HEK293 (cell line): ENCODE data around the gene NAIF1.

Experiments
- CTCF ChIP-seq: fragments of 450-650 bp; formaldehyde crosslinking; IDR thresholded peaks from 2 replicates; pipeline ENCODE4 v1.5.1; 2016; ENCODE audit warnings: missing biosample characterization, missing genetic modification characterization
- YY1 ChIP-seq: fragments of 450-650 bp; formaldehyde crosslinking; IDR thresholded peaks from 2 replicates; pipeline ENCODE4 v1.5.1; 2018; ENCODE audit warnings: missing biosample characterization, missing genetic modification characterization
- ZBTB11 ChIP-seq: fragments of 450-650 bp; formaldehyde crosslinking; conservative IDR thresholded peaks from 2 replicates; pipeline ENCODE4 v1.5.1; 2016; ENCODE audit warnings: low read depth, missing biosample characterization, missing genetic modification characterization
- ZBTB6 ChIP-seq: fragments of 450-650 bp; formaldehyde crosslinking; IDR thresholded peaks from 2 replicates; pipeline ENCODE4 v1.5.1; 2017; ENCODE audit warnings: missing biosample characterization, missing genetic modification characterization
- ZFP3 ChIP-seq: fragments of 450-650 bp; formaldehyde crosslinking; IDR thresholded peaks from 2 replicates; pipeline ENCODE4 v1.5.1; 2016; ENCODE audit warnings: low read depth, missing biosample characterization, missing genetic modification characterization
- ZFP37 ChIP-seq: fragments of 450-650 bp; formaldehyde crosslinking; IDR thresholded peaks from 2 replicates; pipeline ENCODE4 v1.5.1; 2016; ENCODE audit warnings: missing biosample characterization, missing genetic modification characterization
- ZNF274 ChIP-seq, 2 experiments: fragments of 200-500 bp in 1 of 2; fragments of 450-650 bp in 1 of 2; sonication (Bioruptor generic) in 1 of 2; formaldehyde crosslinking in 1 of 2; IDR thresholded peaks; 2 replicates each; pipeline versions ENCODE4 v1.5.1 to v1.6.1; 2014 to 2016; ENCODE audit warnings: borderline replicate concordance in 1 of 2, inconsistent platforms in 1 of 2, low read length in 1 of 2, missing biosample characterization in 1 of 2, missing genetic modification characterization in 1 of 2
- ZNF530 ChIP-seq: fragments of 450-650 bp; formaldehyde crosslinking; IDR thresholded peaks from 2 replicates; pipeline ENCODE4 v1.5.1; 2016; ENCODE audit warnings: low read depth, missing biosample characterization, missing genetic modification characterization
- TF ChIP-seq, protein P1 (sequence below): fragments of 450-650 bp; formaldehyde crosslinking; IDR thresholded peaks from 2 replicates; pipeline ENCODE4 v1.5.1; 2016; ENCODE audit warnings: missing biosample characterization, missing genetic modification characterization
- TF ChIP-seq, protein P2 (sequence below): fragments of 450-650 bp; formaldehyde crosslinking; conservative IDR thresholded peaks from 2 replicates; pipeline ENCODE4 v1.5.1; 2016; ENCODE audit warnings: low read depth, missing biosample characterization, missing genetic modification characterization
- TF ChIP-seq, protein P3 (sequence below): fragments of 450-650 bp; formaldehyde crosslinking; IDR thresholded peaks from 2 replicates; pipeline ENCODE4 v1.5.1; 2016; ENCODE audit warnings: missing biosample characterization, missing genetic modification characterization

GRCh38 chr9:128101690-128102089 lies 34.6 kb upstream of the NAIF1 start:
- TF ChIP-seq CTCF (tag by site-specific recombination): no peak
- TF ChIP-seq, protein P1, sequence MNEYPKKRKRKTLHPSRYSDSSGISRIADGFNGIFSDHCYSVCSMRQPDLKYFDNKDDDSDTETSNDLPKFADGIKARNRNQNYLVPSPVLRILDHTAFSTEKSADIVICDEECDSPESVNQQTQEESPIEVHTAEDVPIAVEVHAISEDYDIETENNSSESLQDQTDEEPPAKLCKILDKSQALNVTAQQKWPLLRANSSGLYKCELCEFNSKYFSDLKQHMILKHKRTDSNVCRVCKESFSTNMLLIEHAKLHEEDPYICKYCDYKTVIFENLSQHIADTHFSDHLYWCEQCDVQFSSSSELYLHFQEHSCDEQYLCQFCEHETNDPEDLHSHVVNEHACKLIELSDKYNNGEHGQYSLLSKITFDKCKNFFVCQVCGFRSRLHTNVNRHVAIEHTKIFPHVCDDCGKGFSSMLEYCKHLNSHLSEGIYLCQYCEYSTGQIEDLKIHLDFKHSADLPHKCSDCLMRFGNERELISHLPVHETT: no peak
- no peak for TF ChIP-seq ZNF274 (IDR thresholded peaks at IDR 0.05; ENCODE audit: low read length)
- no peak for TF ChIP-seq ZNF274 (tag by site-specific recombination; IDR thresholded peaks at IDR 0.05; ENCODE audit: borderline replicate concordance)
- TF ChIP-seq ZBTB11 (tag by site-specific recombination): no peak
- TF ChIP-seq YY1 (tag by site-specific recombination): no peak
- no peak for TF ChIP-seq ZNF530 (tag by site-specific recombination)
- TF ChIP-seq ZFP3: no peak
- no peak for TF ChIP-seq ZBTB6 (tag by site-specific recombination)
- TF ChIP-seq, protein P2, sequence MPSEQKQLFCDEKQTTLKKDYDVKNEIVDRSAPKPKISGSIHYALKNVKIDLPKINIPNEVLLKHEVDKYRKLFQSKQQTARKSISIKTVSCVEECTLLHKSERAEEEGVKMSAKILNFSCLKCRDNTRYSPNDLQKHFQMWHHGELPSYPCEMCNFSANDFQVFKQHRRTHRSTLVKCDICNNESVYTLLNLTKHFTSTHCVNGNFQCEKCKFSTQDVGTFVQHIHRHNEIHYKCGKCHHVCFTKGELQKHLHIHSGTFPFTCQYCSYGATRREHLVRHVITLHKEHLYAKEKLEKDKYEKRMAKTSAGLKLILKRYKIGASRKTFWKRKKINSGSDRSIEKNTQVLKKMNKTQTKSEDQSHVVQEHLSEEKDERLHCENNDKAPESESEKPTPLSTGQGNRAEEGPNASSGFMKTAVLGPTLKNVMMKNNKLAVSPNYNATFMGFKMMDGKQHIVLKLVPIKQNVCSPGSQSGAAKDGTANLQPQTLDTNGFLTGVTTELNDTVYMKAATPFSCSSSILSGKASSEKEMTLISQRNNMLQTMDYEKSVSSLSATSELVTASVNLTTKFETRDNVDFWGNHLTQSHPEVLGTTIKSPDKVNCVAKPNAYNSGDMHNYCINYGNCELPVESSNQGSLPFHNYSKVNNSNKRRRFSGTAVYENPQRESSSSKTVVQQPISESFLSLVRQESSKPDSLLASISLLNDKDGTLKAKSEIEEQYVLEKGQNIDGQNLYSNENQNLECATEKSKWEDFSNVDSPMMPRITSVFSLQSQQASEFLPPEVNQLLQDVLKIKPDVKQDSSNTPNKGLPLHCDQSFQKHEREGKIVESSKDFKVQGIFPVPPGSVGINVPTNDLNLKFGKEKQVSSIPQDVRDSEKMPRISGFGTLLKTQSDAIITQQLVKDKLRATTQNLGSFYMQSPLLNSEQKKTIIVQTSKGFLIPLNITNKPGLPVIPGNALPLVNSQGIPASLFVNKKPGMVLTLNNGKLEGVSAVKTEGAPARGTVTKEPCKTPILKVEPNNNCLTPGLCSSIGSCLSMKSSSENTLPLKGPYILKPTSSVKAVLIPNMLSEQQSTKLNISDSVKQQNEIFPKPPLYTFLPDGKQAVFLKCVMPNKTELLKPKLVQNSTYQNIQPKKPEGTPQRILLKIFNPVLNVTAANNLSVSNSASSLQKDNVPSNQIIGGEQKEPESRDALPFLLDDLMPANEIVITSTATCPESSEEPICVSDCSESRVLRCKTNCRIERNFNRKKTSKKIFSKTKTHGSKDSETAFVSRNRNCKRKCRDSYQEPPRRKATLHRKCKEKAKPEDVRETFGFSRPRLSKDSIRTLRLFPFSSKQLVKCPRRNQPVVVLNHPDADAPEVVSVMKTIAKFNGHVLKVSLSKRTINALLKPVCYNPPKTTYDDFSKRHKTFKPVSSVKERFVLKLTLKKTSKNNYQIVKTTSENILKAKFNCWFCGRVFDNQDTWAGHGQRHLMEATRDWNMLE (tag by site-specific recombination): no peak
- no peak for TF ChIP-seq ZFP37 (tag by site-specific recombination)
- TF ChIP-seq, protein P3, sequence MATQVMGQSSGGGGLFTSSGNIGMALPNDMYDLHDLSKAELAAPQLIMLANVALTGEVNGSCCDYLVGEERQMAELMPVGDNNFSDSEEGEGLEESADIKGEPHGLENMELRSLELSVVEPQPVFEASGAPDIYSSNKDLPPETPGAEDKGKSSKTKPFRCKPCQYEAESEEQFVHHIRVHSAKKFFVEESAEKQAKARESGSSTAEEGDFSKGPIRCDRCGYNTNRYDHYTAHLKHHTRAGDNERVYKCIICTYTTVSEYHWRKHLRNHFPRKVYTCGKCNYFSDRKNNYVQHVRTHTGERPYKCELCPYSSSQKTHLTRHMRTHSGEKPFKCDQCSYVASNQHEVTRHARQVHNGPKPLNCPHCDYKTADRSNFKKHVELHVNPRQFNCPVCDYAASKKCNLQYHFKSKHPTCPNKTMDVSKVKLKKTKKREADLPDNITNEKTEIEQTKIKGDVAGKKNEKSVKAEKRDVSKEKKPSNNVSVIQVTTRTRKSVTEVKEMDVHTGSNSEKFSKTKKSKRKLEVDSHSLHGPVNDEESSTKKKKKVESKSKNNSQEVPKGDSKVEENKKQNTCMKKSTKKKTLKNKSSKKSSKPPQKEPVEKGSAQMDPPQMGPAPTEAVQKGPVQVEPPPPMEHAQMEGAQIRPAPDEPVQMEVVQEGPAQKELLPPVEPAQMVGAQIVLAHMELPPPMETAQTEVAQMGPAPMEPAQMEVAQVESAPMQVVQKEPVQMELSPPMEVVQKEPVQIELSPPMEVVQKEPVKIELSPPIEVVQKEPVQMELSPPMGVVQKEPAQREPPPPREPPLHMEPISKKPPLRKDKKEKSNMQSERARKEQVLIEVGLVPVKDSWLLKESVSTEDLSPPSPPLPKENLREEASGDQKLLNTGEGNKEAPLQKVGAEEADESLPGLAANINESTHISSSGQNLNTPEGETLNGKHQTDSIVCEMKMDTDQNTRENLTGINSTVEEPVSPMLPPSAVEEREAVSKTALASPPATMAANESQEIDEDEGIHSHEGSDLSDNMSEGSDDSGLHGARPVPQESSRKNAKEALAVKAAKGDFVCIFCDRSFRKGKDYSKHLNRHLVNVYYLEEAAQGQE (tag by site-specific recombination): no peak
